GM19467 (cell line): ENCODE results near the gene SEC14L5.

Source experiments
- ATAC-seq: cut with Tn5 transposase; IDR thresholded peaks from one replicate; pipeline ENCODE4 v1.9.1; 2021; ENCODE audit warnings: mild to moderate bottlenecking, moderate library complexity; ENCODE audit not compliant: unreplicated experiment

The SEC14L5 gene

DNA sequence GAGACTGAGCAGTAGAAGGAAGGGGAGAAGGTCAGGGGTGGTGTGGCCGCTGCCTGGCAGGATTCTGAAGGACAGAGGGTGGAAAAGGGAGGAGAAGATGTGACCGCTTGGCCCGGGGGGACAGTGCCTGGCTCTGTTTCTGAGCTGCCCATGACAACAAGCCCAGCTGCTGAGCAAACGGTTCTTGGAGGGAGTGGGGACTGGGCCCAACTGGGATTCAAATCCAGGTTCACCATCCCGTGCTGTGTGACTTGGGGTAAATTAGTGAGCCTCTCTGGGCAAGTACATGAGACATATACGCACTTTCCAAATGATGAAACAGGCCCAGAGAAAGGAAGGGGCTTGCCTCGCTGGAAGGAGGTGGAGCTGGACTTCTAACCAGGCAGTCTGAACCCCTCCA, 23.3 kb downstream of the SEC14L5 start:
- ATAC-seq: no peak

DNA sequence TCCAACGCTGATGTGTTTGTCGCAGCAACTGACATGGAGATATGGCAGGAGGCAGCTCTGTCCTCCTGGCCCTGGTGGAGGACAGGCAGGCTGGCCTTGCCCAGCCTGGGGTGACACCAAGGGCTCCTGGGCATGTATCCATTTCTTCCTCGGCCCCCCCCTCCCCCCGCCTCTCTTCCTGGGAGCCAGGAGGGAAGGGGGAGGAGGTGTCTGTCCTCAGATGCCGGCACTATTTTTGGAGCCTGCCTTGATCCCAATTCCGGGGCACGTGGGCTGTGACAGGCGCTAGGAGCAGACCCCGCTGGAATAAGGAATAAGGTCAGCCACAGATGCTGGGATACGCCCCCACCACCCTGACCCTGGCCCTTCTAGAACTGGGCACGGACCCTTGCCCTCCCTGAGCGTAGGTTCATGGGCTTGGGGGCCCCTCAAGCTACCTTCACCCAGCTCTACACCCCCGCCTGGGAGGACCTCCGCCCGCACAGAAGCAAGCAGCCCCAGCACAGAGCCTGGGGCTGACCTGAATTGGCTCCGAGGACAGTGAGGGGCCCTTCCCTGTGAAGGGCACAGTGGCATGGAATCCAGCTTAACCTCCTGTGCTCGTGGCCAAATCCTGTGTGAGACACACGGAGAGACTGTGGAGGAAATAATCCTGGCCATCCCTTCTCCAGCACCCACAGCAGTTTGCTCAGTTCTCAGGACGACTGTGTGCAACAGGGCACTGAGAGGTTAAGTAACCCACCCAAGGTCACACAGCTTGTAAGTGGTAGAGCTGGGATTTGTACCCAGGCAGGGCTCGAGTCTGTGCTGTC, 24.1 kb downstream of the SEC14L5 start:
- no peak for ATAC-seq

DNA sequence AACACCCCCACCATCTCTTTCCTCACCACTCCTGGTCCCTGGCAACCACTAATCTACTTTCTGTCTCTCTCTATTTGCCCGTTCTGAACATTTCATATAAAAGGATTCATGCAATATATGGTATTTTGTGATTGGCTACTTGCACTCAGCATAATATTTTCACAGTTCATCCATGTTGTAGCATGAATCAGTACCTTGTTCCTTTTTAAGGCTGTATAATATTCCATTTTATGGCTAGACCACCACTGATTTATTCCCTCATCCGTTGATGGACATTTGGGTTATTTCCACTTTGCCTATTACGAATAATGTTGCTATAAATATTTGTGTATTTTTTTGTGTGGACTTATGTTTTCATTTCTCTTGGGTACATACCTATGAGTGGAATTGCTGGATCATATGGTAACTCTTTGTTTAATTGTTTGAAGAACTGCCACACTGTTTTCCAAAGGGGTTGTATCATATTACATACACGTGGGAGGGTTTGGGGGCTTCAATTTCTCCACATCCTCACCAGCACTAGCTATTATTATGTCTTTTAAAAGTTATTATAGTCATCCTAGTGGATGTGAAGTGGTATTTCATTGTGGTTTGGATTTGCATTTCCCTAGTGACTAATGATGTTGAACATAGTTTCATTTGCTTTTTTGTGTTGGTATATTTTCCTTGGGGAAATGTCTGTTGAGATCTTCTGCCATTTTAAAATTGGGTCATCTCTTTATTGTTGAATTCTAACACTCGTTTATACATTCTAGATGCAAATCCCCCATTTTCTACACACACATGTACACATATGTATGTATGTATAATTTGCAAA, 26.3 kb downstream of the SEC14L5 start:
- ATAC-seq: no peak

DNA sequence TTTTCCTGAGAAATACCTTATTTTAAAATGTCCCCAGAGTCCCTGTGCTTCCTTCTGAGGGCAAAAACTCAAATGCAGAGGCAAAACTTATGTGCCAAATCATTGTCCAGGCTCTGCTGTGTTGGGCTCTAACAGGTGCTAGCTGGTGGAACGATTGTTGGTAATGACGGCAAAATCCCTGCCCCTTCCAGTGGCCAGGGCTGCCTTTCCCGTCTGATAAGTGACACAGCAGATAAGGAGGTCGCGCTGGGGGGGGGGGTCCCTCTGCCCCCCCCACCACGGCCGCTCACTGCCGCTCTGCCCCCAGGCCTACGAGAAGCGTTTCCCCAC, 29.1 kb downstream of the SEC14L5 start:
- ATAC-seq: no peak

DNA sequence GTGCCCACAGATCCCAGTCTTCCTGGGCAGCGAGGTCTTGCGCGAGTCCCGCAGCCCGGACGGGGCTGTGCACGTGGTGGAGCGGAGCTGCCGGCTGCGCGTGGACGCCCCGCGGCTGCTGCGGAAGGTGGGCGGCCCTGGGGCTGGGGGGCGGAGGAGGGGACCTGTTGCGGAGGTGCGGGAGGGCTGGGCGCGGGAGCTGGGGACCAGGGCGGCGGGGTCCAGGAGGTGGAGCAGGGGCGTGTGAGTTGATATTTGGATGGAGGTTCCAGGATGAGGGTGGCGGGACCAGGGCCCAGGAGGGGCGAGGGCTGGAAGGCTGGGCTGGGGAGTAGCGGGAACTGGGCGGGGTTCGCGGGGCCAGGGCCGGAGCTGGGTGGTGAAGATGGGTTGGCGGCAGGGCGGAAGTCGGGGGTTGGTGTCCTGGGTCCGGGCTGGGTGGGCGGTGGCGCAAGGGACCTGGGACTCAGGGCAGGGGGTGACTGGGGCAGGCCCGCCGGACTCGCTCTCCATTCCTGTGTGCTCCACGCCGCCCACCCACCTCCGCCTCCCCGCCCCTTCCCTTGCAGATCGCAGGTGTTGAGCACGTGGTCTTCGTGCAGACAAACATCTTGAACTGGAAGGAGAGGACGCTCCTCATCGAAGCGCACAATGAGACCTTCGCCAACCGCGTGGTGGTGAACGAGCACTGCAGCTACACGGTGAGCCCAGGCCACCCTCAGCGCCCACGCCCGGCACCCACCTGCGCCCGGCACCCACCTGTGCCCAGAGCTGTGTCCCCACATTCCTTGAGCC, 29.6 kb downstream of the SEC14L5 start:
- ATAC-seq: no peak

DNA sequence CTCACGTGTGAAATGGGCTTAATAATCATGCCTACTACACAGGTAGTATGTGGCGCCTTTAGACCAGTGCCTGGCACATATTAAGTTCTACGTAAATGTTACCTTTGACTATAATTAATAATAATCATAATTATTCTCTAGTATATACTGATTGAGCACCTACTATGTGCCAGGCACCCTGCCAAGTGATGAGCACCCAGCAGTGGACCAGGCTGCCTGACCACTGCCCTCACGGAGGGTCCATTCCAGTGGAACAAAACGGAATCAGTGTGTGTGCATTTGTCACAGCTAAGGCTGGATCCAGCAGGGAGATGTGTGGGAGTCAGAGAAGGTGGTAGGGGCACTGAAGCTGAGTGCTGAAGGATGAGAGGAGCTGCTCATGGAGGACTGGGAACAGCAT, 30.5 kb downstream of the SEC14L5 start:
- no peak for ATAC-seq

DNA sequence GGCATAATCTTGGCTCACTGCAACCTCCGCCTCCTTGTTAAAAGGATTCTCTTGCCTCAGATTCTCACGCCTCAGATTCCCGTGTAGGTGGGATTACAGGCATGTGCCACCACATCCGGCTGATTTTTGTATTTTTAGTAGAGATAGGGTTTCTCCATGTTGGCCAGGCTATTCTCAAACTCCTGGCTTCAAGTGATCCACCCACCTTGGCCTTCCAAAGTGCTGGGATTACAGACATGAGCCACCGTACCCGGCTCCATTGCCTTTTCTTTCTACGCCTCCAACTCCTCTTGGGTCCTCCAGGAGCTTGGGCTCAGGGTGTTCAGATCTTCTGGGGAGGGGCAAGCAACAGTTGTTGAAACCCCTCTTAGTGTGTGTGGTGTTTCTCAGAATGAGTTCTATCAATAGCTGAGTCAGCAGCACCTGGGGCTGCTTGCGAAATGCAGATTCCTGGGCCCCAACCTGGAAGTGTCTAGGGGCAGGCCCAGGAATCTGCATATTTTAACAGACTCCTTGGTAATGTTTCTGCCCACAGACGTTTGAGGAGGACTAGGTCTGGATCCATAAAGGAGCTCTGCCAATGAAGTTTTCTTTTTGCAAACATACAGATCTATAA, 31.4 kb downstream of the SEC14L5 start:
- no peak for ATAC-seq

DNA sequence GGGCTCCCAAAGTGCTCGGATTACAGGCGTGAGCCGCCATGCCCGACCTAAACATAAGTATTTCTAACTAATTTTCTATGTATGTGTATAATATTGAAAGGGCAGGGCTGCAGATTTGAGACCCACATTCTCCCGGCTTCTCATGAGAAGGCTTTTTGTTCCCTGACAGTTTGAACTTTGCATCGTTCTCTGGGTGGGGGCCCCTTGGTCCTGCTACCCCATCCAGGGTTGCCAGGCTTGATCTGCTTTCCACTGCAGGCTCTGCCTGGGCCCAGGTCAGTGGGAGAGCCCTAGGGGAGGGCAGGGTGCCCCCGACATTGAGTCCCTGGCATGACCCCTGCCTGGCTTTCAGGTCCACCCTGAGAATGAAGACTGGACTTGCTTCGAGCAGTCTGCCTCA, 32.3 kb downstream of the SEC14L5 start:
- ATAC-seq: no peak

DNA sequence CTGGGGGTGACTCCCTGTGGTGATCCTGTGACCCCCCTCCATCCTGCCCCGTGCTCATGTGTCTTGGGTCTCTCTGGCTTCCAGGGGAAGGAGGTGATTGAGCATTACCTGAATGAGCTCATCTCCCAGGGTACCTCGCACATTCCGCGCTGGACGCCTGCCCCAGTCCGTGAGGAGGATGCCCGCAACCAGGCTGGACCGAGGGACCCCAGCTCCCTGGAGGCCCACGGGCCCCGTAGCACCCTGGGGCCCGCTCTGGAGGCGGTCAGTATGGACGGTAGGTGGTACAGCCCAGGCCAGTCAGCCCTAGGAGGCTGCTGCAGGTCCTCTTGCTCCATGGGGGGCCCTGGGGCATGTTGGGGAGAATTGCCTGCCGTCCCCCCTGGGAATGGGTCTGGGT, 33.6 kb downstream of the SEC14L5 start:
- ATAC-seq: no peak

DNA sequence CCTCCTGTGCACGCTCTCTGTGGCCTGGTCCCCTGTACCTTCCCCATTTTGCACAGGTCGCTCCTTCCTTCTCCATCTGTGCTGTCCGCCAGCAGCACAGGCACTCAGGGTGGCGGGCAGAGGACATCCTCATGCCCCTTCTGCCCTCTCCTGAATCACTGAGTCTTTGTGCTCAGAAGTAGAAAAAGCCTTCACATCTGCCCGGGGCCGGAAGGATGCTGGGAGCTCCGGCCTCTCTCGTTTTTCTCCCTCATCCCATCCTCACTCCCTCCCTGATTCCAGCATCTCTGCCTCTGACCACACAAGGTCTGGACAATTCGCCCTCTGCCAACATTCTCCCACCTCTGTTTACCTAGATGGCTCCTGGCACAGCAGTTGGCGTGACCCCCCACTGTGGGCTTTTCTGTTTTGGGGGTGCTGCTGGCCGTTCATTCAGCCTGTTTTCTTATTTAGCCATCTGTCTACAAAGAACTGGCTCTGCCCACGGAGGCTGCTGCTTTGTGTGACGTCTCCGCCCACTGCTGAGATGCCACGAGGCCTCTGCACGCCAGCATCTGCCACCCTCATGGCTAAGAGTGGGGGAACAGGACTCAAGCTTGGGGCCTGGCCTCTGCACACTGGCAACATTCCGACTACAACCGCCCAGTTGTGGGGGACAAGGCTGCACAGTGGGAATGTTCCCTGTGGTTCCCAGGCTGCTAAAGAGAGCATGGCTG, 36.7 kb downstream of the SEC14L5 start:
- no peak for ATAC-seq

DNA sequence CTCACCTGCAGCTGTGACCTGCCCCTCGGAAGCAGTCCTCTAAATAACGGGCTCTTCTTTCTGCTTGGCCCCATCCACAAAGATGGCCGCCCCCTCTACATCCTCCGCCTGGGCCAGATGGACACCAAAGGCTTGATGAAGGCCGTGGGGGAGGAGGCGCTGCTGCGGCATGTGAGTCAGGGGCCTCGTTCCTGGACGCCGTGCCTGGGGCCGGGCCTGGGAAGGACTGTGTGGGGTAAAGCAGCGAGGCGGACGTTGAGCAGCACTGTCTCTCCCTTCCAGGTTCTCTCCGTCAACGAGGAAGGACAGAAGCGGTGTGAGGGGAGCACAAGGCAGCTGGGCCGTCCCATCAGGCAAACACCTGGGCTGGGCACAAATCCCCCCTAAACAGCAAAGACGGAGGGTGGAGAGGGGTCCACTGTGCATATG, 42.5 kb downstream of the SEC14L5 start:
- ATAC-seq: no peak

DNA sequence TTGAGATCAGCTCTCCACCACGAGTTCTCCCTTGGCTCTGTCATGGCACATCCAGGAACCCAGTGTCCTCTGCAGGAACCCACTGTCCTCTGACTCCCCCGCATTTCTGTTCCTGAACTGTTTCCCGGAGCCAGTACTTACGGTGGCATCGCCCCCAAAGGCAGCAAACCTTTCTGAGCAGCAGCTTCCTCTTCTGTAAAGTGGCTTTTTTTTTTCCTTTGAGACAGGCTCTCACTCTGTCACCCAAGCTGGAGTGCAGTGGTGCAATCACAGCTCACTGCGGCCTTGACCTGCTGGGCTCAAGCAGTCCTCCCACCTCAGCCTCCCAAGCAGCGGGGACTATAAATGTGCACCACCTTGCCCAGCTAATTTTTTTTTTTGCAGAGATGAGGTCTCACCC, 43.4 kb downstream of the SEC14L5 start:
- no peak for ATAC-seq

DNA sequence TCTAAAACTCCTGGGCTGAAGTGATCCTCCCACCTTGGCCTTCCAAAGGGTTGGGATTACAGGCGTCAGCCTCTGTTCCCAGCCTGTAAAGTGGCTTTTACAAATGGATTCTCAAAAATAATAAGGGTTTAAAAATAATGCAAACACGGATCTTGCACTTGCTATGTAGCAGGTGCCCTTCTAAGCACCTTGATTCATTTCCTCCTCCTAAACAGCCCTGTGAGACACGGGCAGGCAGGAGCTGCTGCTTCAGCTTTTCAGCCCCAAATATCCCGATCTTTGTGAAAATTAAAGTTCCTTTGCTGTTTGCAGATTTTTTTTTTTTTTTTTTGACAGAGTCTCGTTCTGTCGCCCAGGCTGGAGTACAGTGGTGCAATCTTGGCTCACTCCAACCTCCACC, 43.9 kb downstream of the SEC14L5 start:
- ATAC-seq: no peak

DNA sequence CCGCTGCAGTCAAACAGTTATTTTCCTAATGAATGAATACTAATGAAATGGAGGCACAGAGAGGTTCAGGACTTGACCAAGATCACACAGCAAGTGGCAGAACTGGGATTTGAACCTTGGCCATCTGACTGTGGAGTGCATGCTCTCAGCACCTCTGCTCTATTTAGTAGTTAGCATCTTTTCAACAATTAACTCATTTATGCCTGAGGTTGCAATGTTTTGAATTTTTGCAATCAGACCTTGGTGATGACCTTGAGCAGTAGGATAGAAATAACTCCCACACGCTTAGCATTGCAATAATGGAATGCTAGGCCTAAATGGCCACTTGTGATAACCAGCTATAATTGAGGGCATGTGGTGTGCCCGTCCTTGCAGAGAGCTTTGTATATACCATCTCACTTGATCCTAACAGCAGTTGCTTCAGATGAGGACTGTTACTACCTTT, 44.6 kb downstream of the SEC14L5 start:
- no peak for ATAC-seq

DNA sequence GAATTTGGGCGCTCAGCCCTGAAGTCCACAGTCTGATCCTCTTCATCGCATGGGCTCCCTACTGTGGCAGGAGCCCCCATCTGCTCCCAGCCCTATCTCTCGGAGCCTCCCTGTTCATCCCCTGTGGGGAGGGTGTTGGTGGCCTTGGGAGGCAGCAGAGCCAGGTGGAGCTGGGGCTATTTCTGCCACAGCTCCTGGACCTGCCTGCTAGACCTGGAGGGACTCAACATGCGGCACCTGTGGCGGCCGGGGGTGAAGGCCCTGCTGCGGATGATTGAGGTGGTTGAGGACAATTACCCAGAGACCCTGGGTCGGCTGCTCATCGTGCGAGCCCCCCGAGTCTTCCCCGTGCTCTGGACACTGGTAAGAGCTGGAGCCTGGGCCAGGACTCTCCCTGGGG, 45.1 kb downstream of the SEC14L5 start:
- ATAC-seq: no peak

DNA sequence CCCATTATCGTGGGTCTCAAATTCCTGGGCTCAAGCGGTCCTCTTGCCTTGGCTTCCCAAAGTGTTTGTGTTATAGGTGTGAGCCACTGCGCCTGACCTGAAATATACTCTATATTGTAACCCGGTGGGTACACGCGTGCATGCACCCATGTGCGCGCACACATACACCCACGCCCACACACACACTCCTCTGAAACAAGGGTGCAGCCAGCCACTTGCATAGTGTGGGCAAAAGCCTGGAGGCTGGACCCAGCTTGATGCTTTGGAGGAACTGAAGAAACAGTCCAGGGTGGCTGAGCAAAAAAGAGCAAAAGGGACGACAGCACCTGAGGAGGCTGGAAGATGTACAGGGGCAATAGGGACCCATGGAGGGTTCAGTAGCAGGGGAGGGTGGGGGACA, 45.7 kb downstream of the SEC14L5 start:
- ATAC-seq: no peak

DNA sequence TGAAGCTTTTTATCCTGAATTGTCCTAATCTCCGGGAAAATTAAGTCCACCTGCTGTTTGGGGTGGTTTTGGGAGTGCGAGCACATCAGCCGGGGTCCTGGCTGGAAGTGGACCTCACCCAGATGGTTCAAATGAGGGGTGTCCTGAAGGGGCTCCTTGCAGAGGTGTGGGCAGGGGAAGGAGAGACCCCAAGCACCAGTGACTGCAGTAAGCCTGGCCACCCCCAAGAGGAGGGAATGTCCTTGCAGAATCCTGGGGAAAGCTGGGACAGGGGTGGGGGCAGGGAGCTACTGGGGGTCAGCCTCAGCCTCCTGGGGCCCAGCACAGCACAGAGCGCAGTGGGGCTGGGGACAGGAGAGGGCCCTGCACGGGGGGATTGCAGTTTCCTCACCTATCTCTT, 46.2 kb downstream of the SEC14L5 start:
- no peak for ATAC-seq

DNA sequence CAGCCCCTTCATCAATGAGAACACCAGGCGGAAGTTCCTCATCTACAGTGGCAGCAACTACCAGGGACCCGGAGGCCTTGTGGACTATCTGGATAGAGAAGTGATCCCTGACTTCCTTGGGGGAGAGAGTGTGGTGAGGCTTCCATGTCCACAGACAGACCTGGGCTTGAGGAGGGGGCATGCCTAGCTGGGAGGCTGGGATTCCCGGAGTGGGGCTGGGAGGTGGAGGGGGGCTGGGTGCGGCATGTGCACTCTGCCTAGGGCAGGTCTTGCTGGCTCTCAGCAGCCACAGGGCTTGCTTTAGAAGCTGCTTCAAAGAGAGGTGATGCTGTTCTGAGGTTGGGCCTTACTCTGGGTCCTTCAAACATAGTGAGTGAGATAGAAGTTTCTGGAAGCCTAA, 47.8 kb downstream of the SEC14L5 start:
- ATAC-seq: no peak

DNA sequence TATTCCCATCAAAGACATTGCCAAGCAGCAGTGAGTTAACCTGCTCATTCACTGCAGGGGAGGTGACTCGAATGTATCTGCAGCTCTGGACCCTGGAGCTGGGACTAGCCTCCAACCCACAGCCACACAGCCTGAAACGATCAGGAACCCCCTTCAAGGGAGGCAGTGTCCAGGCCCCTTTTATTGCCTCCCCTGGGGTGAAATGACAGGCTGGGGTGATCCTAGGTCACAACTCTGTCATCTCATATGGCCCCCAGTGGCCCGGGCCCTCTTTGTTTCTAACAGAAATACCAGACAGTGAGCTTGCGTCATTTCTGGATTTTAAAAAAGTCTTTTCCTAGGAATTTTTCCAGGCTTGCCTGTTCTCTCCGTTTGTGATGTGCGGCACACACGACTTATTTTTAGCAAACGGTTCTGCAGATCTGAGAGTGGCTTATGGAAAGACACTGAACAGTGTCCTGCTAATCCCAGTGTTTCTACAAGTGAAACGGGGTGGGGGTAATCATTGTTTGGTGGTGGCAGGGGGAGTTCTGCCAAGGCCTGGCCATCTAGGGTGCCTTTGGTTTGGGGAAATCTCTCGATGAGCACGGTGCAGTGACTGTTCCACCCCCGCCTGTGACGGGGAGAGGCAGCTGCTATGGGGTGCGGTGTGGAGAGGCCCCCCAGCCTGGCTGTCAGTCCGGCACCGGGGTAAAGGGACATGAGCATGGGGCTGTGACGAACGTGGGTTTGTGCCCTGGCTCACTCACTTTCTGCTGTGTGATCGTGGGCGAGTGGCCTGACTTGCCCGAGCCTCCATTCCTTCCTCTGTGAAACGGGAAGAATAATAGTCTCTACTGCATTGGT, 48.4 kb downstream of the SEC14L5 start:
- ATAC-seq: no peak

DNA sequence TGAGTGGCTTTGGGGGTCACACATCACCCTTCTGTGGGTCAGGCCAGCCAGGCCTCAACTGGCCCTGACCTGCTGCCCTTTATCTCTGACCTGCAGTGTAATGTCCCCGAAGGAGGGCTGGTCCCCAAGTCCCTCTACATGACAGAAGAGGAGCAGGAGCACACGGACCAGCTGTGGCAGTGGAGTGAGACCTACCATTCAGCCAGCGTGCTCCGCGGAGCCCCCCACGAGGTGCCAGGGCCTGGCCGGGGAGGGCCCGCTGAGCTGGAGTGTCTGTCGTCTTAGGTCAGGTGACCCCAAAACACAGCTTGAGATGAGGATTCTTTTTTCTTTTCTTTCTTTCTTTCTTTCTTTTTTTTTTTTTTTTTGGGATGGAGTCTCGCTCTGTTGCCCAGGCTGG, 49.1 kb downstream of the SEC14L5 start:
- ATAC-seq: no peak
